Lower leg skin (tissue), 3 donors: Measurements from ENCODE around the gene CNNM4.

ENCODE experiments used
- CTCF ChIP-seq, 3 donors: fragments of 450-650 bp; IDR thresholded peaks; one replicate each; pipeline ENCODE4 v1.5.1; 2016; ENCODE audit warnings: antibody characterized with exemption in 3 of 3, mild to moderate bottlenecking in 3 of 3, moderate library complexity in 2 of 3
- POLR2A ChIP-seq, 2 donors: fragments of 450-650 bp; IDR thresholded peaks; one replicate each; pipeline ENCODE4 v1.6.1; 2016 to 2017; ENCODE audit warnings: antibody characterized with exemption in 2 of 2, mild to moderate bottlenecking in 1 of 2, moderate library complexity in 1 of 2

- TF ChIP-seq CTCF (IDR thresholded peaks at IDR 0.05) (no peak), POLR2A (IDR thresholded peaks at IDR 0.05) (no peak)
Measured at GRCh38 chr2:96813656-96814055, 53.0 kb downstream of the CNNM4 start.
